KOPT-K1 (cell line): Measurements from ENCODE around the gene SH3RF3.

ENCODE experiments used
- H3K27ac ChIP-seq: fragments of 200-600 bp; sonication (generic); 2 replicates; pipeline ENCODE4 v1.5.1; 2016; ENCODE audit warnings: antibody characterized with exemption, mild to moderate bottlenecking, low read depth, low read length; ENCODE audit not compliant: poor library complexity, severe bottlenecking
- H3K36me3 ChIP-seq: fragments of 200-600 bp; sonication (generic); 2 replicates; pipeline ENCODE4 v1.5.1; 2017; ENCODE audit warnings: antibody characterized with exemption, mild to moderate bottlenecking, low read length, moderate library complexity; ENCODE audit not compliant: insufficient read depth
- H3K9me3 ChIP-seq: fragments of 200-600 bp; sonication (generic); 2 replicates; pipeline ENCODE4 v1.5.1; 2017; ENCODE audit warnings: antibody characterized with exemption, low read length, mild to moderate bottlenecking; ENCODE audit not compliant: insufficient read depth, poor library complexity, severe bottlenecking

Gene SH3RF3

GRCh38 chr2:109289504-109290222, 160.7 kb downstream of the SH3RF3 start:
- no peaks in the 10 kb centered on the region for H3K36me3 ChIP-seq
- H3K9me3 ChIP-seq: no peaks in the 10 kb centered on the region
- no peak overlapping the region for H3K27ac ChIP-seq

GRCh38 chr2:109290887-109291643, 162.1 kb downstream of the SH3RF3 start:
- H3K27ac ChIP-seq: no peak overlapping the region
- no peaks in the 10 kb centered on the region for H3K9me3 ChIP-seq
- no peaks in the 10 kb centered on the region for H3K36me3 ChIP-seq

GRCh38 chr2:109292386-109292785, 163.4 kb downstream of the SH3RF3 start:
- Histone ChIP-seq H3K36me3 (no peaks in the 10 kb centered on the region), H3K9me3 (no peaks in the 10 kb centered on the region), H3K27ac (no peak overlapping the region)

GRCh38 chr2:109293663-109294062, 164.7 kb downstream of the SH3RF3 start:
- H3K27ac ChIP-seq: no peak overlapping the region

GRCh38 chr2:109294523-109294922, 165.5 kb downstream of the SH3RF3 start:
- H3K9me3 ChIP-seq: no peaks in the 10 kb centered on the region
- H3K27ac ChIP-seq: no peak overlapping the region
- no peaks in the 10 kb centered on the region for H3K36me3 ChIP-seq

More at GRCh38 chr2:109293663-109294062, 164.7 kb downstream of the SH3RF3 start:
- Histone ChIP-seq H3K36me3 (no peaks in the 10 kb centered on the region), H3K9me3 (no peaks in the 10 kb centered on the region)

GRCh38 chr2:109295070-109295780, 166.2 kb downstream of the SH3RF3 start:
- Histone ChIP-seq H3K9me3 (no peaks in the 10 kb centered on the region), H3K27ac (no peak overlapping the region), H3K36me3 (no peaks in the 10 kb centered on the region)

GRCh38 chr2:109295781-109296117, 166.7 kb downstream of the SH3RF3 start:
- no peaks in the 10 kb centered on the region for H3K9me3 ChIP-seq
- H3K36me3 ChIP-seq: no peaks in the 10 kb centered on the region
- H3K27ac ChIP-seq: no peak overlapping the region

- Histone ChIP-seq H3K36me3 (no peaks in the 10 kb centered on the region), H3K9me3 (no peaks in the 10 kb centered on the region), H3K27ac (no peak overlapping the region)
These were observed 168.8 kb downstream of the SH3RF3 start for GRCh38 chr2:109297566-109298490.

- no peaks in the 10 kb centered on the region for H3K9me3 ChIP-seq
- H3K27ac ChIP-seq: no peak overlapping the region
These were observed 169.8 kb downstream of the SH3RF3 start for GRCh38 chr2:109298851-109299250.

GRCh38 chr2:109299536-109299935, 170.5 kb downstream of the SH3RF3 start:
- H3K9me3 ChIP-seq: no peaks in the 10 kb centered on the region
- H3K36me3 ChIP-seq: no peaks in the 10 kb centered on the region
- no peak overlapping the region for H3K27ac ChIP-seq

More at GRCh38 chr2:109298851-109299250, 169.8 kb downstream of the SH3RF3 start:
- H3K36me3 ChIP-seq: no peaks in the 10 kb centered on the region

GRCh38 chr2:109300582-109300981, 171.6 kb downstream of the SH3RF3 start:
- Histone ChIP-seq H3K27ac (no peak overlapping the region), H3K9me3 (no peaks in the 10 kb centered on the region), H3K36me3 (no peaks in the 10 kb centered on the region)

- Histone ChIP-seq H3K9me3 (no peaks in the 10 kb centered on the region), H3K36me3 (no peaks in the 10 kb centered on the region), H3K27ac (no peak overlapping the region)
These were observed 172.7 kb downstream of the SH3RF3 start for GRCh38 chr2:109301746-109302145.

GRCh38 chr2:109302319-109302718, 173.3 kb downstream of the SH3RF3 start:
- Histone ChIP-seq H3K27ac (no peak overlapping the region), H3K9me3 (no peaks in the 10 kb centered on the region), H3K36me3 (no peaks in the 10 kb centered on the region)

- Histone ChIP-seq H3K9me3 (no peaks in the 10 kb centered on the region), H3K36me3 (no peaks in the 10 kb centered on the region), H3K27ac (no peak overlapping the region)
These were observed 175.2 kb downstream of the SH3RF3 start for GRCh38 chr2:109304242-109304641.
